GM21737 (cell line): ENCODE data around the gene PDZD7.
"Not testable (repeated sequence)": the region's sequence is repeated elsewhere in the genome, so short reads cannot be mapped to it uniquely, and the experiment has no call there.

Source experiments
- ATAC-seq: cut with Tn5 transposase; IDR thresholded peaks from one replicate; pipeline ENCODE4 v1.9.1; 2021; ENCODE audit warnings: mild to moderate bottlenecking, moderate library complexity; ENCODE audit not compliant: unreplicated experiment

PDZD7 gene

GRCh38 chr10:100985336-100985735 lies 45.6 kb downstream of the PDZD7 start:
- ATAC-seq: no peak

DNA sequence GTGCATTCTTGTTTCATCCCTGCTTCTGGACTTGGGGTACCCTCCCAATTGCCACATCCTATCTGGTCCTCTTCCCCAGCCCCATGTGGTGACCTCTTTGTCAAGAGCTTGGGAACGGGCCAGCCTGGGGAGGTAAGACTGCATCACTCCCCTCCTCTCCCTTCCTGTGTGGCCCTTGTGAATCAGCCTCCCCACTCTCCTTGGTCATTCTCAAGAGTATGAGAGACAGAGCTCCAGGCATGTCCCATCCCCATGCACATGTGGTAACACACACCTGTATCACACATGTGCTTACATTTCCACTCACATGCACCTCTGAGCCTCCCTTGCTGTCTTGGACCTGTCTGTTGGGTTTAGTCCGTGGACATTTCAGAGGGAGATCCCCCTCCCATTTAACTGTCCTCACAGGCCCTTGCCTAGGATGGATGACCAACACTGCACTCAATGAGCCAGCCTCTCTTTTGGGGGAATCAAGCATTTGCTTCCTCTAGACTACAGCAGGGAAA lies 46.2 kb downstream of the PDZD7 start:
- no peak for ATAC-seq

GRCh38 chr10:100983868-100984671 lies 46.9 kb downstream of the PDZD7 start:
- ATAC-seq: no peak

GRCh38 chr10:100982916-100983830 lies 47.8 kb downstream of the PDZD7 start:
- ATAC-seq: no peak

GRCh38 chr10:100981178-100981772 lies 49.7 kb downstream of the PDZD7 start:
- ATAC-seq: no peak

DNA sequence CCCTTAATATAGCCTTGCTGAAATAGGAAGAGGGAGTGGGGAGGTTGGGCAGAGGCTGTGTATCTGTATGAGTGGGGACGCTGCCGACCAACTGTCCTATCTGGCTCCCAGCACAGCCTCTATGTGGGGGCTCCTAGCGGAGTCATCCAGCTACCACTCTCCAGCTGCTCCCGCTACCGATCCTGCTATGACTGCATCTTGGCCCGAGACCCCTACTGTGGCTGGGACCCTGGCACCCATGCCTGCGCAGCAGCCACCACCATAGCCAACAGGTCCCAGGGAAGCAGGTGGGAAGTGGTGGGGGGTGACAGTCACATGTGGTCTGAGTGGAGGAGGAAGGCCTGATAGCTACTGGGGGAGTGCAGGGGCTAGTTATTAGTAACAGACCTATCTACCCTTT lies 50.2 kb downstream of the PDZD7 start:
- no peak for ATAC-seq

GRCh38 chr10:100980311-100980710 lies 50.6 kb downstream of the PDZD7 start:
- ATAC-seq: no peak

- no peak for ATAC-seq
Measured at GRCh38 chr10:100979791-100980272, 51.1 kb downstream of the PDZD7 start.

DNA sequence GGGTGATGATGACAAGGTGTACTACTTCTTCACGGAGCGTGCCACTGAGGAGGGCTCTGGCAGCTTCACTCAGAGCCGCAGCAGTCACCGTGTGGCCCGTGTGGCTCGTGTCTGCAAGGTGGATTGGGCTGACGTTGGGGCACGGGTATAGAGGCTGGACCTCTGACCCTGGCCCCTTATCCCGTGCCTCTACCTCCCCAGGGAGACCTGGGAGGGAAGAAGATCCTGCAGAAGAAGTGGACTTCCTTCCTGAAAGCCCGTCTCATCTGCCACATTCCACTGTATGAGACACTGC lies 52.1 kb downstream of the PDZD7 start:
- ATAC-seq: no peak

DNA sequence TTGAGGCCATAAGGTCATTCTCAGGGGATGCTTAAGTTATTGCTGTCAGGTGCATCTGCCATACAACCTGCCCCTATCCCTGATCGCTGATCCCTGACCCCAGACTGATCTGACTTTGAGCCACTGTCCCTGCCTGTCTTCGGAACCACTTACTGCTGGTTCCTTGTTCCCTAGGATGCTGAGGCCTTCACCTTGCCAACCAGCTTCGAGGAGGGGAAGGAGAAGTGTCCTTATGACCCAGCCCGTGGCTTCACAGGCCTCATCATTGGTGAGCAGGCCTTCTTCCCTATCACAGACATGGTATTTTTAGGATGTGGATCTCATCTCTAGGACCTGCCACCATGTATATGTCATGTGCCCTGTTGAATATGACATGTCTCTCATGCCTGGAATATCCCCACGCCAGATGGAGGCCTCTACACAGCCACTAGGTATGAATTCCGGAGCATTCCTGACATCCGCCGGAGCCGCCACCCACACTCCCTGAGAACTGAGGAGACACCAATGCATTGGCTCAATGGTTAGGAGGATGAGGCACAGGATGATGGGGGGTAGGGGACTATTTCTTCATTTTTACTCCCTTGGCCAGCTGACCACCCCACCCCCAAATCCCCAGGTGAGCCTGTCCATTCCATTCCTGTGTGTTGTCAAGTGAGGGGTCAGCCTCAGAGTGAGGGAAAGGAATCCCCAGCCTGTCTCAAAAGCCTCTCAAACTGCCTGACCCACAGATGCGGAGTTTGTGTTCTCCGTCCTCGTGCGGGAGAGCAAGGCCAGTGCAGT lies 52.6 kb downstream of the PDZD7 start:
- ATAC-seq: no peak

- ATAC-seq: no peak
Measured at GRCh38 chr10:100977436-100977835, 53.5 kb downstream of the PDZD7 start.

- no peak for ATAC-seq
Measured at GRCh38 chr10:100976906-100977305, 54.0 kb downstream of the PDZD7 start.

GRCh38 chr10:100975397-100975796 lies 55.5 kb downstream of the PDZD7 start:
- ATAC-seq: not testable (repeated sequence)

DNA sequence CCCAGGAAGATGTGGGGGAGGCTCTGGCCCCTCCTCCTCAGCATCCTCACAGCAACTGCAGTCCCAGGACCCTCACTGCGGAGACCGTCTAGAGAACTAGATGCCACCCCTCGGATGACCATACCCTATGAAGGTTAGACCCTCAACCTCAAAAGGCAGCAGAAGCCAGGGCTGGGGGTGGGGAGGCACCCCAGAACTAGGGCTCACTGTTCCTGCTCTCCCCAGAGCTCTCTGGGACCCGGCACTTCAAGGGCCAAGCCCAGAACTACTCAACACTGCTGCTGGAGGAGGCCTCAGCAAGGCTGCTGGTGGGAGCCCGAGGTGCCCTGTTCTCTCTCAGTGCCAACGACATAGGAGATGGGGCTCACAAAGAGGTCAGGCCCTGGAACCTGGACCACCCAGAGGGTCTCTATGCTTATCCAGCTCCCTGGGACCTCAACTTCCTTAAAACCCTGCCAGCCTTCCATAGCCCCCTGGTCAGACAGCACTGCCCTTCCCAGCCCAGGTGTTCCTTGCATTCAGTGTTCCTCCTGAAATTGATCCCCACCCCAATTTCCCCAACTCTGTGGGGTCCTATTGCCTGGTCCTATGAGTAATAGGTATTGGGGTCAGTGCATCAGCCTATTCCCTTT lies 57.9 kb downstream of the PDZD7 start:
- ATAC-seq: no peak

DNA sequence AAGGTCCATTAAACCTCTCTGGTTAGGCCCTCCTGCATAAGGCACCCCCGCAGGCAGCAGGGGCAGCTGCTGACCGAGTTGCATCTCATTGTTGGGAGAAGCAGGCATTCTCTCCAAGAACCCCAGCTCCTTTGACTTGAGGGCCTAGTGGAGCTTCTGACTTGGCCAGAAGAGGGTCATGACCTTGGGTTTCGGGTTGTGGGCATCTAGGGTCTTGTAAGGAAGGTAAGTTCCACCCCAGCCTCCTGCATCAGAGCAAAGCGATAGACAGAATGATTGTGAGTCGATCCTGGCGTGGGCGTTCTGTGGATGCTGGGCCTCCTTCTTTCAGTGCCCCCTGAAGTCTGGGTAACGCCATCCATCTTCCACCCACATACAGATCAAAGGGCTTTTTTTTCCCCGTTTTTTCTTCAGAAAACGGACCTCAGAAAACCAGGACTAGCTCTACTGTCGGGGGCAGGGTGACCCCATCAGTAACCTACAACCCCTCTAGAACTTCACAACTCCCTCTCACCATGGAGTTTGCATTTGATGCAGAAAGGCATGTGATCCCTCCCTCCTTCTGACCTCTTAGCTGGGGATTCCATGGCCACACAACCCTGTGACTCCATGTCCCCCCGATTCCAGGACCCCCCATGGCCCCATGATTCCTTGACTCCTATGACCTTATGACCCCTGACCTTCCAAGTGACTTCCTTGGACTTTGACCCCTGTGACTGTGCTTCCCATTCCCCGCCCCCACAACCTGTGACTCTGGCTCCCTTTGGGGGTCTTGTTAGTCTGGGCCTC lies 58.6 kb downstream of the PDZD7 start:
- no peak for ATAC-seq

DNA sequence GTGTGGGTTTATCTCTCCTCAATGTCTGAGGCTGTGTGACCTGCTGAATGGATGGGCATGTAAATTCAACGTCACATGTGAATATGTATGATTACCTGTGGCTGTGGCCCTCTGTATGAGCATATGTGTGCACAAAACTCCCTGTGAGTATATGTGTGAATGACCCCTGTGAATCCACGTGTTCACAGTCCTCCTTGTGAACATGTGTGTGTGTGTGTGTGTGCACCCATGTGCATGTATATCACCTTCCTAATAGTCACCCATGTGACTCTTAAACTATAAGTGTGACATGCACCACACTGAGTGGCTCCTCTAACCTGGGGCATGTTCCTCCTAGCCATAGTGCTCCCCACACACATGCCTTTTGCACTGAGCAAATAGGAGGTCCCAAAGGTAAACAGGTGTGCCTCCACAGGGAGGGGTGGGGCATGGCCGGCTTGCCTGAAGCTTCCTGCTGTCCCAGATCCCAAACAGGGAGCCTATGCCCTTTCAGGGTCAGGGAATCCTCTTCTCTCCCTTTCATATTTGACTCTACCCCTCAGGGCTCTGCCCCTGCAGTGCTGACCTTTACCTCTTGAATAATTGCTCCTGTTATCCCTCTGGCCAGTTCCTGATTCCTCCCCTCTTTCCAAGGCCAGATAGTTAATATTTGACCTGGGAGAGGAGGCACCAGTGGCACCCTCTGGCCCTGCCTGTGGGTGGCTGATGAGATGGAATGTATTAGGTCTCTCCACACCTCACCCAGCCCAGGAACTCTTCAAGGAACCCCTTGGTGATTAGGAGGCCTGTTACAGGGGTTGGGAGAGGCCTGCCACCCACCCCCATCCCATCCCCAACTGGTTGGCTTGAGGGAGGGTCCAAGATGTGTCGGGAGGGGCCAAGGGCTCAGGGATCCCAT lies 59.8 kb downstream of the PDZD7 start:
- ATAC-seq: no peak

DNA sequence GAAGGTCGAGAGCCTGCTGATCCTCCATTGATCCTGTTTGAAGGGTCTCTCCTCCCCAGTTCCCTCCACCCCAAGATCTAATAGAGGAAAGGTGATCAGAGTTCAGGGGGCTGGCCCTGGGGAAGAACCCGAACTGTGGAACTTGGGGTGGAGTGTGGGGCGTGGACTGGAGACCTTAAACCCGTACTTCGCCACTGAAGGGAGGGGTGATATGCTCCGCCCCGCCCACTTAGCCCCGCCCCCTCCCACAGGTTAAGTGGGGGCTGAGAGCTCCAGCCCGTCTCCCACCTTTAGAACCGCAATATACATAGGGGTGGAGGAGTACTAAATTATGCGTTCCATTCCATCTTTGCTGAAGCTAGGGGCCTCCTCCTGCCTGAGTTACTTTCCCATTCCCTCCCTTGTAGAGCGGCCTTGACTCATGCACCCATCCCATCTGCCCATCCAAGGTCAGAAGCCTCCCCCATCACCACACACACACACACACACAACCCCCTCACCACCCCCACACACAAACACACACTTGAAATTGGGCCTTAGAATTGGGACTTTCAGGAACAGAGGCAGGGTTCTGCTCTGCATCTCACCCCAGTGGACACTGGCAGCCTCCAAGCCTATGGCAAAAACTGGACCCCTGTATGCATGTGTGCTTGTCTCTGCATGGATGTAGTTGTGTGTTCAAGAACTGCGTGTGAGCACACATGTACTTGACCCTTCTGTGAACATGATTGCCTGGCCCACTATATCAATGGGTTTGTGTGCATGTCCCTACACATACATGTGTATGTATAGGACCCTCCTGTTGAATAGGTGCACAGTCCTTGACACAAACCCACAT lies 60.6 kb downstream of the PDZD7 start:
- ATAC-seq: no peak
